Measurements from ENCODE around the gene CACNA2D3. TPM values are rescaled to one million over a fixed set of nuclear protein-coding genes. Genes with fewer than 3 reads are reported as not detected.
A peak's percentile ranks its signal among the peaks of the same experiment; 100 is the strongest.

Gene CACNA2D3
- total RNA-seq, 1 donor = 4.3 TPM

DNA sequence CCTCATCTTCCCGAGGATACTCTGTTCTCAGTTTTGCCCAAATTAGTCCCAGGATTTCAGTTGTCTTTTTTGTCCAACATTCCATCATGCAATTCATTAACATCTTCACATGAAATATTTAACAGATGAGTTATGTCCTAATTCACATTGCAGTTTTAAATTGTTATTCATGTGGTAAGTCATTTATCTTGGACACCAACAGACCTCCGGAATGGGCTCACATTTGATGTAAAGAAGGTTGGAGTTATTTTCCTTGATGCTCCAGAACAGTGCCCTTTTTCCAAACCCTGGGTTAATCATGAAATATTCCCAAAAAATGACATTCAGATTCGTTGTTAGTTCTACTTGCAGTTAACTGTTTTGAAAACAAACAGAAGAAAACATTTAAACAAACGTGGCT is 838.3 kb downstream of the CACNA2D3 start:
- peak; percentile 74 for DNase-seq (ENCODE audit: low read depth)
- no peak overlapping the region for H3K4me3 ChIP-seq (ENCODE audit: low read depth, low read length)
- TF ChIP-seq, protein P1, sequence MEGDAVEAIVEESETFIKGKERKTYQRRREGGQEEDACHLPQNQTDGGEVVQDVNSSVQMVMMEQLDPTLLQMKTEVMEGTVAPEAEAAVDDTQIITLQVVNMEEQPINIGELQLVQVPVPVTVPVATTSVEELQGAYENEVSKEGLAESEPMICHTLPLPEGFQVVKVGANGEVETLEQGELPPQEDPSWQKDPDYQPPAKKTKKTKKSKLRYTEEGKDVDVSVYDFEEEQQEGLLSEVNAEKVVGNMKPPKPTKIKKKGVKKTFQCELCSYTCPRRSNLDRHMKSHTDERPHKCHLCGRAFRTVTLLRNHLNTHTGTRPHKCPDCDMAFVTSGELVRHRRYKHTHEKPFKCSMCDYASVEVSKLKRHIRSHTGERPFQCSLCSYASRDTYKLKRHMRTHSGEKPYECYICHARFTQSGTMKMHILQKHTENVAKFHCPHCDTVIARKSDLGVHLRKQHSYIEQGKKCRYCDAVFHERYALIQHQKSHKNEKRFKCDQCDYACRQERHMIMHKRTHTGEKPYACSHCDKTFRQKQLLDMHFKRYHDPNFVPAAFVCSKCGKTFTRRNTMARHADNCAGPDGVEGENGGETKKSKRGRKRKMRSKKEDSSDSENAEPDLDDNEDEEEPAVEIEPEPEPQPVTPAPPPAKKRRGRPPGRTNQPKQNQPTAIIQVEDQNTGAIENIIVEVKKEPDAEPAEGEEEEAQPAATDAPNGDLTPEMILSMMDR (IDR thresholded peaks at IDR 0.05; ENCODE audit: insufficient read depth, low read depth, low read length) = no peak

DNA sequence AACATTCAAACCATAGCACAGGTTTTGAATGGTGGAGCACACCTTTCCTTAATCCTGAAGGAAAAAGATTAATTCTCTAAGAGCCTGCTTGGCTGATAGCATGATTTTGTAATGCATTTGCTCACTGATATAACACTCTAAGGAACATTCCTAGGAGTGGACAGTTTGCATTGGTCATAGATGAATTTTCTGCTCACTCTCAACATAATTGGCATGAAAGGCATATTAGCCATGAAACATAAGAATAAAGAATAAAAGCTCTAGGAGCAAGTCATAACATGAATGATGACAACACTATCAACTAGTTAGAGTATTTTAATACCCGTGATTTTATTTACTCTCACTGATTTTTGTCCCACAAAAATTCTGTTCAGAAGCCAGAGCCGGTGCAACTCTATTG is 839.8 kb downstream of the CACNA2D3 start:
- no peak for DNase-seq (ENCODE audit: low read depth)
- TF ChIP-seq, protein P1 (IDR thresholded peaks at IDR 0.05; ENCODE audit: insufficient read depth, low read depth, low read length) = no peak
- no peak overlapping the region for H3K4me3 ChIP-seq (ENCODE audit: low read depth, low read length)

DNA sequence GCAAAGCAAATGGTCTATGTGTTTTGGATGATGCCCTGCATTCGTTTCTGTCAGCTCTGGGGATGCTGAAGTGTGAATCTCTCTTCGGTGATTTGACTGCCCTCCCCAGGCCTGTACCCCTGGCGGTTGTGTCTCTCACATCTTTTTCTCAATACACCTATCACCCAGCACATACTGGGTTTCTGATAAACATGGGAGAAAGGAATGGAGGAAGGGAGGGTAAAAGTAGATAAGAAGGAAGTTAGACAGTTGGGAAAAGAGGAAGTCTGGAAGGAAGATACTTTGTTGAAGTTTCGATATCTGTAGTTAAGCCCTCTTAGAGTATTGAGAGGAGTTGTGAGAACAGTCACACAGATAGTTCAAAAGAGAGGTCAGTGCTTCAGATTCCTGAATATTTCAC is 841.3 kb downstream of the CACNA2D3 start:
- H3K4me3 ChIP-seq (ENCODE audit: low read depth, low read length) = no peak overlapping the region
- no peak for DNase-seq (ENCODE audit: low read depth)
- TF ChIP-seq, protein P1 (IDR thresholded peaks at IDR 0.05; ENCODE audit: insufficient read depth, low read depth, low read length) = no peak

DNA sequence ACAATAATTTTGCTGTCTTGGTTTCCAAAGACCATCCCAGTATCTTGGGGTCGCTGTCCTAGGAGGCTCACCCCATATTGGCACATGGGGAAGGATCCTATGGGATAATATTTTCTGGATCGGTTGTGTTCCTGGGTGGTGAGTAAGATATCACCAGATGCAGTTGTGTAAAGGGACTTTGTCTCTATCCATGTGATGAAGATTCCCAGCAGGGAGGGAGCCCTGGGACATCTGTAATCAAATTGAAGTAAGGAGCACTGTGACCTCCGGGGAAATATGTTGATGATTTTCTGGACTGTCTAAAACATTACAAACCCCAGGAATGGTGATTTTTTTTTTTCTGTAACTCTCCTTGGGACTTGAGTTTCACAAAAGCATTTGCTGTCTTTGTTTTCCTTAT is 841.7 kb downstream of the CACNA2D3 start:
- TF ChIP-seq, protein P1 (IDR thresholded peaks at IDR 0.05; ENCODE audit: insufficient read depth, low read depth, low read length) = no peak
- DNase-seq (ENCODE audit: low read depth) = peak; percentile 85
- no peak overlapping the region for H3K4me3 ChIP-seq (ENCODE audit: low read depth, low read length)

DNA sequence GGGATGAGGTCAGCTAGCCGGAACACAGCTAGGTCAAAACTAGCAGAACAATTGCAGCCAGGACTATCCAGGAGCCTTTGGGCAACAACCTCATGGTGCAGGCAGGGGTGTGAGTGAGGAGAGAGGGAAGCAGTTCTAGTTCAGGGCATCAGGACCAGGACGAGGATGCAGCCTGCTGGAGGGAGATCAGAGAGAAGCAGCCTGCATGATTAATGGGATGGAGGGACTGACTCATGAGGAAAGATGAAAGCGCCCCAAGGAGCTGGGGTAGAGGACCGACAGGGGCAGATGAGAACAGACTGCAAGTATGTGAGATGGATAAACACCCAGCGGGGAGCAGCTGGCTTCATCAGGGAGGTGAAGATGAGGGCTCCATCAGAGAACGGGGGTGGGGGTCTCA is 843.4 kb downstream of the CACNA2D3 start:
- no peak overlapping the region for H3K4me3 ChIP-seq (ENCODE audit: low read depth, low read length)
- peak; percentile 67 for DNase-seq (ENCODE audit: low read depth)
- TF ChIP-seq, protein P1 (IDR thresholded peaks at IDR 0.05; ENCODE audit: insufficient read depth, low read depth, low read length) = no peak

DNA sequence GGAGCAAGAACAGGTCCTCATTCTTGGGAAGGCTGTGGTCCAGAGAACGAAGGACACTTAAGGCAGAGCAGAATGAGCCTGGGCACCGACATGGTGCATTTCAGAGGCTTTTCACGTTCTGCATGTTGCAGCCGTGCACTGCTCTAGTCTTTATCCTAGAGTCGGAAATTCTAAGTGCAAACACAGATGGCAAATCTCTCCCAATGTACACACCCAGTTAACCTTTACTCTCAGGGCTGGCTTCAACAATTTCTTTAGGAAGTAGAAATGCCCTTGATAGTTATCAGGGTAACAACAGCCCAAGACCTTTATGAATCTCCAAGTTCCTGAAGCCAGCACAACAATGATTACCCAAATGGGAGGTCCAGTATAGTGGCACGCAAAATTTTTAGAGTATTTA is 844.6 kb downstream of the CACNA2D3 start:
- no peak for DNase-seq (ENCODE audit: low read depth)
- H3K4me3 ChIP-seq (ENCODE audit: low read depth, low read length) = no peak overlapping the region
- TF ChIP-seq, protein P1 (IDR thresholded peaks at IDR 0.05; ENCODE audit: insufficient read depth, low read depth, low read length) = no peak

DNA sequence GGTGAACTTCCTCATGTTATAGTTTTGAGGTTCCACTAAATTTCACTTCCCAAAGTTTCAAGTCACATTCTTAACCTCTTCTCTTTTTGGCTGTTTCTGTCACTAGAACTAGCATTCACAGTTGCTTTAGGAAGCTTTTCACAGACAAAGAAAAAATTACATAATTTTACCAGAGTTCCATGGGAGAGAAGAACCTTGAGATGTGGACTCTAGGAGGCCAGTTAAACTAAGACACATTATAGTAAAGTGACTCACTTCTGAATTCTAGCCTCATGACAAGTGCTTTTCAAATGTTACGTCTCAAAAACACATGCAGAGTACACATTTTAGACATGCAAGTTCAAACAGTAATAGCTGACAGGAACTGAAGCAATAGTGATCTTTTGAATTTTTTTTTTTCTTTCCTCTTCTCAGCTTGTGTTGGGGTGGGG is 845.4 kb downstream of the CACNA2D3 start:
- DNase-seq (ENCODE audit: low read depth) = peak; percentile 50
- TF ChIP-seq, protein P1 (IDR thresholded peaks at IDR 0.05; ENCODE audit: insufficient read depth, low read depth, low read length) = no peak
- H3K4me3 ChIP-seq (ENCODE audit: low read depth, low read length) = no peak overlapping the region
